Activated effector memory CD4-positive, alpha-beta T cell treated with Interleukin-2 at 50 U/mL for 16 hours (primary cell): ENCODE measurements around the gene SOX4.

Experiments used
- DNase-seq: peaks from one replicate; pipeline ENCODE4 v3.0.0-alpha.2; 2020

Gene SOX4

GRCh38 chr6:21615504-21615903 lies 22.0 kb downstream of the SOX4 start:
- no peak for DNase-seq

GRCh38 chr6:21616005-21616404 lies 22.5 kb downstream of the SOX4 start:
- DNase-seq = no peak

- DNase-seq = no peak
Observed at GRCh38 chr6:21625642-21626041, 32.1 kb downstream of the SOX4 start.

GRCh38 chr6:21626756-21627155 lies 33.2 kb downstream of the SOX4 start:
- DNase-seq = no peak

GRCh38 chr6:21628160-21628559 lies 34.6 kb downstream of the SOX4 start:
- no peak for DNase-seq

GRCh38 chr6:21633511-21634109 lies 40.1 kb downstream of the SOX4 start:
- DNase-seq = no peak

- DNase-seq = no peak
Observed at GRCh38 chr6:21634582-21634981, 41.0 kb downstream of the SOX4 start.

- DNase-seq = no peak
Observed at GRCh38 chr6:21636876-21637275, 43.3 kb downstream of the SOX4 start.

GRCh38 chr6:21639316-21639715 lies 45.8 kb downstream of the SOX4 start:
- no peak for DNase-seq
